Measurements from ENCODE around the gene PPRC1. TPM values are rescaled to one million over a fixed set of nuclear protein-coding genes. Genes with fewer than 3 reads are reported as not detected.

PPRC1 gene
- total and polyA plus RNA-seq, 4 experiments from 2014 or later, result 6.4 to 39.8 (median 29.6) TPM

GRCh38 chr10:102147561-102147960 is 14.7 kb downstream of the PPRC1 start:
- Mint-ChIP-seq H3K27me3 (no peaks in the 10 kb centered on the region), H3K9me3 (no peaks in the 10 kb centered on the region), H3K27ac (peak overlapping the region in 4 of 7 donors; percentile 1 to 87 (median 28)), H3K4me1 (peaks cover 9 to 19% (median 11%) of the 10 kb centered on the region in 4 donors), H3K4me3 (no peak overlapping the region), H3K36me3 (peaks cover 35 to 77% of the 10 kb centered on the region in 2 donors)
- ChIA-PET POLR2A (ENCODE audit: partially characterized antibody) (interaction anchor here (0.6 to 1.2 kb wide), 2 partner anchors 10 to 12 kb away, joined by 3 read pairs; no protein-coding TSS in a partner anchor), CTCF (ENCODE audit: partially characterized antibody) (interaction anchor here (0.9 to 1.1 kb wide), 2 partner anchors 10 to 22 kb away, joined by 3 read pairs; no protein-coding TSS in a partner anchor)
- Histone ChIP-seq H3K4me1 (ENCODE audit: insufficient read depth, low read length) (peaks cover 6% of the 10 kb centered on the region), H3K4me3 (ENCODE audit: low read length in 2 of 2) (no peak overlapping the region), H3K27ac (ENCODE audit: low read depth, low read length) (no peak overlapping the region), H3K27me3 (ENCODE audit: insufficient read depth, low read length) (no peaks in the 10 kb centered on the region), H3K9me3 (ENCODE audit: control insufficient read depth in 1 of 2, low read length in 2 of 2) (no peaks in the 10 kb centered on the region), H3K36me3 (ENCODE audit: insufficient read depth, low read length) (peaks cover 35% of the 10 kb centered on the region)
- no peak for DNase-seq
- intact Hi-C loops (cut with micrococcal nuclease), result no loop called here

GRCh38 chr10:102148275-102148674 is 15.4 kb downstream of the PPRC1 start:
- Histone ChIP-seq H3K27me3 (ENCODE audit: insufficient read depth, low read length) (no peaks in the 10 kb centered on the region), H3K4me1 (ENCODE audit: insufficient read depth, low read length) (peaks cover 13% of the 10 kb centered on the region), H3K27ac (ENCODE audit: low read depth, low read length) (no peak overlapping the region), H3K4me3 (ENCODE audit: low read length in 2 of 2) (no peak overlapping the region), H3K36me3 (ENCODE audit: insufficient read depth, low read length) (peaks cover 35% of the 10 kb centered on the region), H3K9me3 (ENCODE audit: control insufficient read depth in 1 of 2, low read length in 2 of 2) (no peaks in the 10 kb centered on the region)
- intact Hi-C loops (cut with micrococcal nuclease), result no loop called here
- CTCF ChIA-PET (ENCODE audit: partially characterized antibody), result interaction anchor here (0.9 to 1.2 kb wide), 3 partner anchors 11 to 348 kb away, joined by 3 to 5 read pairs (median 3); no protein-coding TSS in a partner anchor
- Mint-ChIP-seq H3K9me3 (no peaks in the 10 kb centered on the region), H3K36me3 (peaks cover 32 to 77% of the 10 kb centered on the region in 2 donors), H3K27ac (peak overlapping the region in 4 of 7 donors; percentile 1 to 73 (median 50)), H3K27me3 (no peaks in the 10 kb centered on the region), H3K4me1 (peaks cover 16 to 26% (median 18%) of the 10 kb centered on the region in 4 donors), H3K4me3 (no peak overlapping the region)
- DNase-seq, result no peak
- POLR2A ChIA-PET (ENCODE audit: partially characterized antibody), result interaction anchor here (0.6 kb wide), 1 partner anchor 12 kb away, joined by 3 read pairs; no protein-coding TSS in a partner anchor

GRCh38 chr10:102150970-102151773 is 18.3 kb downstream of the PPRC1 start:
- POLR2A ChIA-PET (ENCODE audit: partially characterized antibody), result interaction anchor here (0.9 to 2.0 kb wide), 14 partner anchors 9 to 494 kb away, joined by 3 to 17 read pairs (median 8); partner anchors contain the start of genes ACTR1A, ARMH3, LDB1 and OGA
- peaks cover 23 to 66% of the 10 kb centered on the region in 2 donors for H3K36me3 Mint-ChIP-seq

GRCh38 chr10:102151774-102152544 is 19.1 kb downstream of the PPRC1 start, which contains the start of gene NOLC1:
Gene NOLC1, plus strand, starts transcription at chr10:102152389. Its CDS starts 22 bp downstream, at chr10:102152411.
- no peaks in the 10 kb centered on the region for H3K9me3 ChIP-seq (ENCODE audit: control insufficient read depth in 1 of 2, low read length in 2 of 2)
- peak within 1 kb of the TSS; percentile 82 to 91 for H3K4me3 ChIP-seq (ENCODE audit: low read length in 2 of 2)
- H3K27ac ChIP-seq (ENCODE audit: low read depth, low read length), result peak within 1 kb of the TSS; percentile 87
- Mint-ChIP-seq H3K27me3 (no peaks in the 10 kb centered on the region), H3K27ac (peak within 1 kb of the TSS; percentile 91 to 99 (median 97)), H3K9me3 (no peaks in the 10 kb centered on the region), H3K4me3 (peak within 1 kb of the TSS; percentile 91 to 97 (median 94)), H3K36me3 (peaks cover 26 to 67% of the 10 kb centered on the region in 2 donors), H3K4me1 (peaks cover 21 to 60% (median 42%) of the 10 kb centered on the region in 4 donors)
- no peaks in the 10 kb centered on the region for H3K27me3 ChIP-seq (ENCODE audit: insufficient read depth, low read length)
- DNase-seq, result peak; percentile 99 to 100 (median 100)
- ChIA-PET CTCF (ENCODE audit: partially characterized antibody) (interaction anchor here (0.6 to 4.0 kb wide), 8 partner anchors 9 to 326 kb away, joined by 3 to 17 read pairs (median 4); partner anchors contain the start of gene PPRC1), POLR2A (ENCODE audit: partially characterized antibody) (interaction anchor here (0.5 to 2.0 kb wide), 16 partner anchors 9 to 494 kb away, joined by 3 to 17 read pairs (median 6); partner anchors contain the start of genes ACTR1A, ARMH3, LDB1 and OGA)
- peaks cover 34% of the 10 kb centered on the region for H3K4me1 ChIP-seq (ENCODE audit: insufficient read depth, low read length)
- peaks cover 34% of the 10 kb centered on the region for H3K36me3 ChIP-seq (ENCODE audit: insufficient read depth, low read length)
- intact Hi-C loops (cut with micrococcal nuclease), result loop anchor here (1.0 to 5.0 kb wide), 10 partner anchors 20 to 560 kb away; partner anchors contain the start of genes ACTR1A, ARL3, GBF1 and HPS6

More at GRCh38 chr10:102150970-102151773, 18.3 kb downstream of the PPRC1 start:
- no peaks in the 10 kb centered on the region for H3K9me3 Mint-ChIP-seq
- peak overlapping the region; percentile 87 for H3K27ac ChIP-seq (ENCODE audit: low read depth, low read length)
- H3K27me3 Mint-ChIP-seq, result no peaks in the 10 kb centered on the region
- peaks cover 20 to 55% (median 36%) of the 10 kb centered on the region in 4 donors for H3K4me1 Mint-ChIP-seq
- H3K27me3 ChIP-seq (ENCODE audit: insufficient read depth, low read length), result no peaks in the 10 kb centered on the region
- no peak for DNase-seq
- H3K4me3 Mint-ChIP-seq, result peak overlapping the region; percentile 91 to 97 (median 94)
- intact Hi-C loops (cut with micrococcal nuclease), result loop anchor here (5.0 kb wide), 2 partner anchors 491 to 561 kb away; partner anchors contain the start of genes ARL3, SFXN2 and TRIM8
- H3K4me3 ChIP-seq (ENCODE audit: low read length in 2 of 2), result peak overlapping the region in 1 of 2 donors; percentile 91
- H3K4me1 ChIP-seq (ENCODE audit: insufficient read depth, low read length), result peaks cover 34% of the 10 kb centered on the region
- H3K9me3 ChIP-seq (ENCODE audit: control insufficient read depth in 1 of 2, low read length in 2 of 2), result no peaks in the 10 kb centered on the region
- H3K36me3 ChIP-seq (ENCODE audit: insufficient read depth, low read length), result peaks cover 29% of the 10 kb centered on the region
- CTCF ChIA-PET (ENCODE audit: partially characterized antibody), result interaction anchor here (0.6 to 4.0 kb wide), 10 partner anchors 8 to 327 kb away, joined by 3 to 17 read pairs (median 3); partner anchors contain the start of gene PPRC1
- peak overlapping the region; percentile 91 to 99 (median 97) for H3K27ac Mint-ChIP-seq

- CTCF ChIA-PET (ENCODE audit: partially characterized antibody), result interaction anchor here (0.9 to 4.0 kb wide), 8 partner anchors 9 to 200 kb away, joined by 3 to 17 read pairs (median 4); partner anchors contain the start of gene PPRC1
- Histone ChIP-seq H3K27me3 (ENCODE audit: insufficient read depth, low read length) (no peaks in the 10 kb centered on the region), H3K27ac (ENCODE audit: low read depth, low read length) (peak overlapping the region; percentile 87), H3K4me1 (ENCODE audit: insufficient read depth, low read length) (peaks cover 34% of the 10 kb centered on the region), H3K36me3 (ENCODE audit: insufficient read depth, low read length) (peaks cover 39% of the 10 kb centered on the region), H3K9me3 (ENCODE audit: control insufficient read depth in 1 of 2, low read length in 2 of 2) (no peaks in the 10 kb centered on the region), H3K4me3 (ENCODE audit: low read length in 2 of 2) (peak overlapping the region; percentile 82 to 91)
- H3K27me3 Mint-ChIP-seq, result no peaks in the 10 kb centered on the region
- intact Hi-C loops (cut with micrococcal nuclease), result loop anchor here (1.0 to 5.0 kb wide), 10 partner anchors 20 to 560 kb away; partner anchors contain the start of genes ACTR1A, ARL3, GBF1 and HPS6
- peaks cover 0 to 2% (median 0%) of the 10 kb centered on the region in 8 donors for H3K9me3 Mint-ChIP-seq
- H3K36me3 Mint-ChIP-seq, result peaks cover 27 to 67% of the 10 kb centered on the region in 2 donors
- POLR2A ChIA-PET (ENCODE audit: partially characterized antibody), result interaction anchor here (0.5 to 2.0 kb wide), 15 partner anchors 8 to 494 kb away, joined by 3 to 17 read pairs (median 7); partner anchors contain the start of genes ACTR1A, ARMH3, LDB1 and OGA
- peak overlapping the region; percentile 91 to 99 (median 97) for H3K27ac Mint-ChIP-seq
- H3K4me1 Mint-ChIP-seq, result peaks cover 22 to 64% (median 46%) of the 10 kb centered on the region in 4 donors
- DNase-seq, result no peak
- H3K4me3 Mint-ChIP-seq, result peak overlapping the region; percentile 91 to 97 (median 94)
These were observed 19.7 kb downstream of the PPRC1 start for GRCh38 chr10:102152545-102152890.

- H3K4me3 ChIP-seq (ENCODE audit: low read length in 2 of 2), result peak overlapping the region; percentile 82 to 91
- no peaks in the 10 kb centered on the region for H3K9me3 ChIP-seq (ENCODE audit: control insufficient read depth in 1 of 2, low read length in 2 of 2)
- H3K27ac Mint-ChIP-seq, result peak overlapping the region; percentile 91 to 99 (median 97)
- peaks cover 0 to 2% (median 0%) of the 10 kb centered on the region in 8 donors for H3K9me3 Mint-ChIP-seq
- H3K4me1 ChIP-seq (ENCODE audit: insufficient read depth, low read length), result peaks cover 34% of the 10 kb centered on the region
- no peaks in the 10 kb centered on the region for H3K27me3 ChIP-seq (ENCODE audit: insufficient read depth, low read length)
- peaks cover 24 to 67% of the 10 kb centered on the region in 2 donors for H3K36me3 Mint-ChIP-seq
- intact Hi-C loops (cut with micrococcal nuclease), result loop anchor here (5.0 kb wide), 2 partner anchors 489 to 559 kb away; partner anchors contain the start of genes ARL3, SFXN2 and TRIM8
- H3K27ac ChIP-seq (ENCODE audit: low read depth, low read length), result peak overlapping the region; percentile 87
- peaks cover 41% of the 10 kb centered on the region for H3K36me3 ChIP-seq (ENCODE audit: insufficient read depth, low read length)
- H3K4me1 Mint-ChIP-seq, result peaks cover 23 to 64% (median 47%) of the 10 kb centered on the region in 4 donors
- ChIA-PET CTCF (ENCODE audit: partially characterized antibody) (interaction anchor here (0.7 to 4.0 kb wide), 5 partner anchors 17 to 312 kb away, joined by 3 to 17 read pairs (median 4); partner anchors contain the start of gene PPRC1), POLR2A (ENCODE audit: partially characterized antibody) (interaction anchor here (2.0 kb wide), 1 partner anchor 40 kb away, joined by 12 read pairs; no protein-coding TSS in a partner anchor)
- no peak for DNase-seq
- peak overlapping the region; percentile 91 to 97 (median 94) for H3K4me3 Mint-ChIP-seq
- H3K27me3 Mint-ChIP-seq, result no peaks in the 10 kb centered on the region
These were observed 20.3 kb downstream of the PPRC1 start for GRCh38 chr10:102153093-102153620.

Measured in CD4-positive, alpha-beta memory T cell (primary cell).